HG03066 (cell line): ENCODE measurements around the gene KAZN.

Experiments used
- ATAC-seq: cut with Tn5 transposase; IDR thresholded peaks from one replicate; pipeline ENCODE4 v1.9.1; 2021; ENCODE audit warnings: low read depth; ENCODE audit not compliant: unreplicated experiment

KAZN gene

DNA sequence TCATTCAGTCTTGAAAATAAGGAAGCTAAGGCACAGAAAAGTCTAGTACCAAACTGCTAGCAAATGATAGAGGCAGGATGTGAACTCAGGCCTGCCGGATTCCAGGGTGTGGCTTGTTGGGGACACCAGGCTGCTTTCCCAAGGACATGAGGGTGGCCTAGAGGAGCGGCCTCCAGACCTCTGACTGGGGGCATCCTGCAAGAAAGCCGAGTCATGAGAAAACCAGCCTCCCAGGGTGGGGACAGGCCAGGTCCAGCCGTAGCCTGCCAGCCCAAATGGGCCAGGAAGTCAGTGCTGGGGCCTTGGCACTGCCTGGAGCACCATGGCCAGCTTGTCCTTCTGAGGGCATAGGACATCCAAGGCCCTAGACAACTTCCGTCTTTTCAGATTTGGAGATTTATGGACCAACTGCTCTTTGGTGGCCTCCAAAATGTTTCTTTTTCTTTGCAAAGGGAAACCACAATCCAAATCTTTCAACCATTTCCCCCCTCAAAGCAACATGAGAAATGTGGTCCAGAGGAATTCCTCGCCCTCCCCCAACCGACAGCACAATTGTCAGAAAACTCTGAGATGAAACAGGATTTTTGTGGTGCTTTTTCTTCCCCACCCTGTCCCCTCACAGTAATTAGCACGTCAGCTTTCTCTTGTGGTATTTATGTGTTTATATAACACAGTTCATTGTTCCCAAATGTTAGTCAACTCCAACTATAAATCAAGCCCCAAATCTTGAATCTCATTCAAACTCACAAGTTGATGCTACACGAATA, 212.3 kb downstream of the KAZN start:
- no peak for ATAC-seq

DNA sequence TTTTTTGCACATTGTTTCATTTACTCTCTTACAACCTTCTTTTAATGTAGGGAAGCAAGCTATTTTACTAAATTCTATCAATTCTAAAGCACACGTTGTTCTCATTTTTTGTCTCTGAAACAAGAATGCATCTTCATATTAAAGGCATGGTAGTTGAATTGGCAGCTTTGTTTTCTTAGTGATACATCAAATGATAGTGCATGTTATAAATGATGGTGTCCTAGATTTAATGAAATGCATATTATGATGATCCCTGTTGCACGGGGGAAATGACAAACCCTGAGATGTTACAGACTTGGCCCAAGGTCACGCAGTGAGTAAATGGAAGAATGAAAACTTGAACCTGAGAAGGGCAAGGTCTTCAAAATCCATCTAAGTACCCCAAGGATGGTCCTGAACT, 213.1 kb downstream of the KAZN start:
- no peak for ATAC-seq

DNA sequence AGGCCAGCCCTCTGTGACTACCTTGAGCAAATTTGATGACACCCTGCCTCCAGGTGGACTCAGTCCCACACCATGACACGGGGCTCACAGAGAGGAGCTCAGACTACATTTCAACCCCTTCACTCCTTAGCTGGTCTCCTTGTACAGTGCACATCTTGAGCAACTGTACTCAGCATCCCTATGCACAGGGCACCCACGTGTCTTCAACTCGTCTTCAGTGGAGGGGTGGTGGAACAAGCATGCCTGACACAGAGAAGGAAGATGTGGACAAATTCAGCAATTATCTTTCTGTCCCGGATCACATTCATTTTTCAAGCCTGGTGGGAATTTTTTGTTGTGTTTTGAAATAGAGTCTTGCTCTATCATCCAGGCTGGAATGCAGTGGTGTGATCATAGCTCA, 213.7 kb downstream of the KAZN start:
- no peak for ATAC-seq

DNA sequence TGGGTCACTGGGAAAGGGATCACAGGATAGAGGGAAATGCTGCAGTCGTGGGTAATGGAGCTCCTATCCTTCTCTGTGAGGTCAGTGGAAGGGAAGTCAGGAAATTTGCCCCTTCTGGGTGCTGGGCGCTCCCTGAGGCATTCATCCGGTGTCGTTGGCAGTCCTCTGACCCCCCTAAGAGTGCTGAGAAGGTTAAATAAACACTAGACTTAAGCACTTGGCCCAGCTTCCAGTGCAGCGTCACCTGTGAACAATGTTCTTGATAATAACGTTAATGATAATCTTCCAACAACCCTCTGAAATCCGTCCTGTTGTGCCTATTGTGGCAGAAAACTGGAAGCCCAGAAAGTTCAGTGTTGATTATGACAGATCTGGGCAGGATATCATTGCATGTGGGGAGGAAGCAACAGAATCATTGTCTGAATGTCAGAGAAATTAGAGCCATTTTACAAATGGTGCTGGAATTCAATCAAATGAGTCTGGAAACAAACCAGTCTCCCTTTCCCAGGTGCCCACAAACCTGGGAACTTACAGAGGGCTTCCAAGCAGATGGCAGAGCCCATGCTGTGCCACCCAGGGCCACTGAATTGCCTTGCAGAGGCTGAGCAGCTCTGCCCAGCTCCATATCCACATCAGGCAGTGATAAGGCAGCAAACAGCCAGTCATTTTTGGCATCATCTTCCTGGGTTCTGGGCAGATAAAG, 216.8 kb downstream of the KAZN start:
- no peak for ATAC-seq

DNA sequence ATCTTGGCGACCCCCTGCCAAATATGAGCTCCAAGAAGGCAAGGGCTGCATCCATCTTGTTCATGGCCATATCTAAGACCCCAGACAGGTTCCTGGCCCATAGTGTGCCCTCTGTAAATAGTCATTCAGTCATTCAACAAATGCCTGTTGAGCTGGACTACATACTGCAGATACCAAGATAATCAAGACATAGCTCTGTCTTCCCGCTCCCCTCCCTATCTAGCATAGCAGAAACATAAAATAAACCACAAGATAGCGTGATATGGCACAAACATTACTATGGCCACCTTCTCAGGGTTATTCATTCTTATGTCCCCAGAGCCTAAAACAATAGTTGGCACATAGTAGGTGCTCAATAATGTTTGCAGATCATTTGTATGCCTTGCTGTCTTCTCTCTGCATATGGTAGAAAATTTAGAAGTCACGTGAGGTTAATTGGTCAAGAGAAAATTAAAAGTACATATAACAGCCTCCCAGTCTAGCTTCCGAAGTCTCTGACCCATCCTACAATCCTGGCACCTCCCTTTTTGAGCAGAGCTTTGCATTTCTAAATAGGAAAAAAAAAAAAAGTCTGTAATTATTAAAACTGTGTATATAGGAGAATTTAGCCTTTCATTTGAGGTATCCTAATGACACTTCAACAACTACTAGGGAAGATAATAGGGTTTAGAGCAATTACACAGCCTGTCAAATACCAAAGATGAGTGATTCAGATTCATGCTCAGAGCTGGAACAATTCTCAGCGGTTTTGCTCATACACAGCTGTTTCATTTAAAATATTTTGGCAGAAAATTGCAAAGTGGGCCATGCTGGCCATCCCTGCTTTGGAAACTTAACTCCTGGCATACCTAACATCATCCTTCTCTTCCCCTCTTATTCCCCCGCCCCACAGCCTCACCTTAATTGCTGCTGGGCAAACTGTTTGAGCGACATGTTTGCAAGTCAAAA, 219.0 kb downstream of the KAZN start:
- ATAC-seq = no peak

DNA sequence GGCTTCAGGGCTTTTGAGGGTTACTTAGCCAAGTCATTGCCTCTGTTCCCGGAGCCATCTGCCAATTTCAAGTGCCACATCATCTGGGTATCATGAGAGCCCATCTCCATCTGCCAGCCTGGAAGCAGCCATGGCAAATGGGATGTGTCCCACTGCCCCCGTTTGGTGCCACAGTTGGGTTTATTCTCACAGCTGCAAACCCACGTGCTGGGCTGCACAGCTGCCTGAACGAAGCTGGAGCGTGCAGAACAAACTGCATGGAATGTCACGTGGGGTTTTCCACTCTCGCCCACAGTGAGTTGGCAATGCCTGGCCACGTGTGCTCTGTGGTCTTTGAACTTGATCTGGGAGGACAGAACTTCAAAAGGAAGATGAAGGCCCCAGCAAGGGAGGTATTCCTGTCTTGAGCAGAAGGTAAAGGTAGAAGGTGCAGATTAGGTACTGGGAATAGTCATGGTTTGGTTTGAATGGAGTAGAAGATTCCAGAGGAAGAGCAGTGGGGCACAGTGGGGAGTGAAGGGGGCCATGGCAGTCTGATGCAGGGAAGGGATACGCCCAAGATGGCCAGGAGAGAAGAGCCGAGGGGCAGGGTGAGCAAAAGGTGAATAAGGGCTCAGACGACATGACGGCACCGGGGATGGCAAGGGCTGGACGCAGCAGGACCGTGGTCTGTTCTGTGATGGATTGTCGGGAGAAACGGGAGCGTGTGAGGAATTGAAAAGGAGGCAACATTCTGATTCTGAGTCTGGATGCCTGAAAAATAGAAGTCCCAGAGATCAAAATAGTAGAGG, 222.0 kb downstream of the KAZN start:
- no peak for ATAC-seq

DNA sequence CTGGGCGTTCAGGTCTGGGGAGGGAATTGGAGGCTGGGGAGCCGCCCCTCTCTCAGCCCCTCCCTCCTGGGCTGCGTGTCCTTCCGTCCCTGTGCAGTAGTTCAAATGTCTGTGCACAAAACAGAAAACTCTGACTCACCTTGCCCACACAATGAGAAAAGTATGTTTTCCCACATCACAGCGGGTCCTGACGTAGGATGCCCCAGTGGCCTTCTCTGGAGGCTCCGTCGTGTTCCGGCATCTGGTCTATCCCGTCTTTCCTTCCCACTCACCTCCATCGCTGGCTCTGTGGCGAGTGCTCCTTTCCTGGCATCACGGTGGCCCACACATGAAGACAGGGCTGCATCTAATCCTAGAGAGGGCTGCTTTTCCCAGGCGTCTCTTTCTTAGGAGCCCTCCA, 224.0 kb downstream of the KAZN start:
- ATAC-seq = no peak

DNA sequence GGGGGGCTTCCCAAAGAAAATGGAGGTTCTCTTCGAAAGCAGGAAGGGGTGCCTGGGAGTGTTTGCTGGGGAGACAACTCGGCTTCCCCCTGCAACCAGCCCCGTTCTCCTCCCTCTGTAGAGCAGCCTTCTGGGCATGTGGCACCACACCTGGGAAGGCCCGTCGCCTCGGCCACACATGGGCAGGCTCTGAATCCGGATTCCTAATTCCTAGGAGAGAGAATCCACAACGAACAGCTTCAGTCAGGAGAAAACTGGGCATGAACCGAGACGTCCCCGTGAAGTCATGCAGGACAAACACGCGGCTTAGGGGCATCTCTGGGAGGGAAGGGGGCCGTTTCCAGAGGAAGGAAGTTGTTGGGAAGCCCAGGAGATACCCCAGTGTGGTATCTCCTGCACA, 224.5 kb downstream of the KAZN start:
- no peak for ATAC-seq

DNA sequence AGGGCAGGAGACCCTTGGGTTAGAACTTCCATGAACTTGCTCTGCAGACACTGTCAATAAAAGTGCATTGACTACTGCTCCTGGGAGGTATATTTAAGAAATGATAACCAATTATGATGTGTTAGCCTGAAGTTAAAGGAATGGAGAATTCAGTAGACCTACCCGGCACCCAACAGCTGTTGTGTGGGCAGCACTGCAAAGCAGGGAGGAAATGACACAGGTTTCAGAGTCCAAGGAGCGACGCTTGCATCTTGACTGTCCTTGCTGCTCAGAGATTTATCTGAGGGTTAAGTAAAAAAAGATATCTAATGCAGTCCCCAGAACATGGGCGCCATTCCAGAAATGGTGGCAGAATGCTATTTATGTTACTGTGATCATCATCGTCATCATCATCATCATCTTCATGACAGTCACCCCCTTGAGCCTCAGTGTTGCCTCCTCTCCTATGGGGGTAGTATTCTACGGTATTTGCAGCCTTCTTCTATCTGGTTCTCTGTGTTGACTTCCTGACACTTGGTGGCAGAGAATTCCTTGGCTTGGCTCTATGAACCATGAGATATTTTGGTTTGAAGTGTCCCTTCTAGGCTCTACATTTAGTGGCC, 225.9 kb downstream of the KAZN start:
- no peak for ATAC-seq

DNA sequence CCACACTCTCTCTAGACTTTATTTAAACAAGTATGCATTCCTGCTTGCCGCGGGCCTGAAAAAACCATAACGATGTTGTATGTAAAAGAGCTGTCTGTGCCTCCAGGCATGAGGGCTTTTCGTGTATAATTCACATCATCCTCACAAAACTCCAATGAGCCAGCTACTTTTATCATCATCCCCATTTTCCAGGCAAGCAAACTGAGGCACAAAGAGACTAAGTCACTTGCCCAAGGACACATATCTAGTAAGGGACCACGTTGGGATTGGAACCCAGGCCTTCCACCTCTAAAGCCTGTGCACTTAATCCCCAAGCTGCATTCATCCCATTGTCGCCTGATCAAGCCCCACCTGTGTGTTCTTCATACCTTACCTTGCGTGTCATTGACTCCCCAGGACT, 226.9 kb downstream of the KAZN start:
- ATAC-seq = no peak

DNA sequence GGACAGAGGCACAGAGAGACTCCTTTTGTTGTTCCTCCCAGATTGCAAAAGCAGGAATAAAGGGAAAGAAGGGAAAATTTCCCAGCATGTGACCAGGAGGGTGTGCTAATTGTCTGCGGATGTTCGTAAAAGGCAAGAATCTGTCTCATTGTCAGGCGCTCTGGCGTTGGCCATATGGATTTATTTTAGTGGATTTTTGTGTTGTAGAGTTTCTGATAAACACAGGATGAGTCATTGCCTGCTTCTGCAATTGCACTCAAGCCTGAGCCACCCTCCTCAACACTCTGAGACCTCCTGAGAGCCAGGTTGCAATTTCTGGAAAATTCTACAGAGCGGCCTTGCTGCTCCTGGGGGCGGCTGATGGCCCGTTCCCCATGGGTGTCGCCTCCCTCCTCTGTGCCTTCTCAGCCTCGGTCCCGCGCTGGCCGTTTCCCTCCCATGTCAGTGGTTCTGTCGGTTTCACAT, 227.7 kb downstream of the KAZN start:
- ATAC-seq = no peak

DNA sequence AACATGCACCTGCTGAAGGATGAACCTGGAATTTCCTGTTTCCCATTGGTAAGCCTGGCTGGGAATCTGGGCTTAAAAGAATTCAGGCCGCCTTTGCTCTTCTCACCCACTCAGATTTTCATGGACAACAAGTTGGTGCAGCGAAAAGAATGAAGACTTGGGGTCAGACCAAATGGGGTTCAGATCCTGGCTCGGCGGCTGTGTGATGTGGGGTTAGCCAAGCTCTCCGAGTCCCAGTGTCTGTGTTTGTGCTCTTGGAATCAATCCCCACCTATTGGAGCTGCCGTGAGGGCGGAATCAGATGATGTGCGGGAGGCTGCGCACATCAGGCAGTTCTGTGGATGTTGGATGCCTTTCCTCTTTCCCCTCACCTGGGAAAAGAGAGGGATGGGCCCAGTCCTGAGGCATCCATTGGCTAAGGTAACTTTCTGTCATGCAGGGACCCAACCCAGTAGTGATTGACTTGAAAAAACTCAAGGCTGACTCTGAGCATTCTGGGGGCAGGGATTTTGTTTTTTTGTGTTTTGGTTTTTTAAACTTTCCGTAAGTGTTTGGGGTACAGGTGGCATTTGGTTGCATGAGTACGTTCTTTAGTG, 228.3 kb downstream of the KAZN start:
- ATAC-seq = no peak

DNA sequence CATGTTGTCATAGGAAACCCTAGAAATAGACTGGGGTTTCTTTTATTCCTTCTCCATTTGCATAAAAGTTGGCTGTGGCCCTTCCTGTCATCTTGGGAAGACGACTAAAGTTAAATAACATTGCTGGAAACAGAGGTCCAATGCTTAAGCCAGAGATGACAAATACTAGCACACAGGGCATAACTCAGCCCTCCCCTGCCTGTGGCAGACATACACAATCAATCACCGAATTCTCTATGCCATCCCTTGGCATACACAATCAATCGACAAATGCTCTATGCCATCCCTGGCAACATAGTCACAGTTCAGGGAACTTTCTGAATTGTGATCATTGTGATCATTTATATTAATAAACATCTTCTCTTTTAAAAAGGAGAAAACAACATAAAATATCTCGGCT, 229.4 kb downstream of the KAZN start:
- ATAC-seq = no peak

DNA sequence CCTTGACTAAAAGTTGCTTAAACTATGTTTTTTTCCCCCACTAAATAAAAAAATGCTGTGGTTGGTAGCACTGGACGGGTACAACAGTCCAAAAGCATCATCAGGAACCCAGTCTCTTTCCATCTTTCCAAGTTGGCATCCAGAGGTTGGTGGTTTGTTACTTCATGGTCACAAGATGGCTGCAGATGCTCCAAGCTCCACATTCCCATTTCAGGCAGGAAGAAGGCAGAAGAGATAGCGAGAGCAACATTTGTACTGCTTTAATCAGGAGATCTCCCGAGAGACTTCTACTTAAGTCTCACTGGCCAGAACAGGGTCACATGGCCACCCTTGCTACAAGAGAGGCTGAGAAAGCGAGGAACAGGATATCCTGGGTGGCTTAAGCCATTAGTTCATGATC, 230.2 kb downstream of the KAZN start:
- ATAC-seq = no peak

DNA sequence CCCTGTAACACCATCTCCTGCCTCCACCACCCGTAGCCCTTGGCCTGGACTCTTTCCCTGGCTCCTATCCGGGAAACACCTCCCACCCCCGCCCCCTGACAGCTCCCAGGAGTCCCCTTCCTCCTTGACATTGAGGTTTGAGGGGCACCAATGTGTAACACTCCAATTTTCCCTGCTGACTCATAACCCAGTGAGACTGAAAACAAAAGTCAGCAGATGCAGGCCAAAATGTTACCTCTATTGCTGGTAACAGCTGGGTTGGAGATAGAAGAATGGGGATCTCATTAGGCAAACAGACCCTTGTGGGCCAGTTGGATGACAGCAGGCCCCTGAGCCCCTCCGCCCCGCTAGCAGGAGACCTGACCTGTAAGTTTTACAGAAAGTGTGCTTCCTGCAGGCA, 237.2 kb downstream of the KAZN start:
- no peak for ATAC-seq

DNA sequence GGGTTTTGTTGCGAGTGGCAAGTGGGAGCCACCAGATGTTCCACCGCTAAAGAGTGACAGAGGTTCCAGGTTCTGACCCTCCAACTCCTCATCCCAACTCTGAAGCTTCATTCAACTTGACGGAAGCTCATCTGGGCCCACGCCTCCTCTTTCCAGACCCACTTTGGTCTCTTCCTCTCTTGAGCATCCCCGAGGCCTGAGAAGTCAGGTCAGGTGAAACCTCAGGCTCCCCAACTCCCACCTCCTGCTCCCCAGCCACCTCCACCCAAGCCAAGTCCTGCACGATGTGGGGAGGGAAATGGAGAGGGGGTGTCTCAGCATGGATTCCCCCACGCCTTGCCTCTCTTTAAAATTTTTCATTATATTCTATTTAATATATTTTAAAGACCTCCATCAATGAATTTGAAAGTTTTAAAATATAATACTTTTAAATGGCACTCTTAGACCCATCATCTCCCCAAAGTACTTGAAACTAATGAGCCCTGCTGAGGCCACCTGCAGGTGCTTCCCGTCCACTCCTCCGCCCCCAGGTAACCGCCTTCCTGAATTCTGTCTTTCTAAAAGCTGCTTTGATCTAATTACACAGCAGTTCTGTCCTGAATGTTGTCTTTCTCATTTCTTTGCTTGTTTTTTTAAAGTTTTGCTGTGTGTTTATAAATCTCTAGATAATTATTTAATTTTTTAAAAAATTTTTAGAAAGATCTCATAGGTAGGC, 238.1 kb downstream of the KAZN start:
- no peak for ATAC-seq

DNA sequence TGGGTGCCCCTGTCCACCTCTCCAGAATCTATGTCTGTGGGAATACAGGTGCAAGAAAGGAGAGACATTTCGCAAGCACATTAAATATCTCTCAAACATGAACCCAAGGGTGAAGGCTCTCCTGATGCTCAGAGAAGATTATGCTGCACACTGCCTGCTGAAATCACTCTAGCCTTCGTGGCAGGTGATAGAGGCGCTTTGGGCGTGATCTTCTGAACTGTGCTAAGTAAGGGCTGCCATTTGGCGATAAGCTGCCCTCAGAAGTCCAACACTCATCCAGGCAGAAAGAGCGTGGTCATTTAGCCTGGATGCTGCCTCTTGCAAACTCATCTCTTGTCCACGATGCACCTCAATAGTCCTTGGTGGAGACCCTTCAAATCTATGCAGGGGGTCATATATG, 241.9 kb downstream of the KAZN start:
- no peak for ATAC-seq

DNA sequence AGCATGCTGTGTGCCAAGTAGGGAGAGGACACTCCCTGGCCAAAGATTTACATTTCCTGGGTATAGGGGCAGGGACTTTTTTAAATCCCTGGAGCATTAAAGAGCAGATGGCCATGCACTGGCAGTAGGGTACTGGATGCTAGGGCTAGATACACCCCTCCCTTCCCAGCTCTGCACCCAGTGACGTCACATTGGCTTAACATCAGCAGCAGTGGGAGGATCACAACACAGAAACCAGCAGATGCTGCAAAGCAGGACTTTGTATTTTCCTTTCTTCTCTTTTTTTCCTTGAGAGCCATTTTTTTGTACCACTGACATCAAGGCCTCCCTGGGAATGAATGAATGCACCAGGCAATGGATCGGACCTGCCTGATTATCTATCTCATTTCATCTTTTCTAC, 243.0 kb downstream of the KAZN start:
- no peak for ATAC-seq

DNA sequence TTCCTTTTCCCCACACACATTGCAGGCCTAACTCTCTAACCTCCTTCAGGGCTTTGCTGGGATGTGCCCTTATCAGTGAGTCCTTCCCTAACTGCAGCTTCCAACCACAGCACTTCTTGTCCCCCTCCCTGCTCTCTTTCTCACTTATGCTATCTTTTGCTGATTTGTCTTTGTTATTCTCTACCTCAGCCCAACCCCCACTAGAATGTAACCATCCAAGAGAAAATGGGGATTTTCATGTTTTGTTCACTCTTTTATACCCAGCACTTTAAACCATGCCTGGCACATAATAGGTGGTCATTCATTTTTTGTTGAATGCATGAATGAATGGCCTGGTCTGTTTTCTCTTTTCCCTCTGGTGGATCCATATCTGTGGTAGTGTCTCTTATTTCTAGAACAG, 243.5 kb downstream of the KAZN start:
- ATAC-seq = no peak
